Keratinocyte (primary cell): ENCODE data around the gene TTYH2. TPM values are rescaled to one million over a fixed set of nuclear protein-coding genes. Genes with fewer than 3 reads are reported as not detected.

Experiments used
- DNase-seq: peaks from one replicate; pipeline ENCODE4 v3.0.0-alpha.2; 2011; ENCODE audit warnings: low read depth, missing footprints, low spot score
- FAIRE-seq: peaks from 2 replicates; lab custom pipeline; 2011; peaks lifted over from hg19 to GRCh38; lab: Jason Lieb, UNC
- H2AFZ ChIP-seq: 2 replicates; pipeline ENCODE4 v1.6.0; 2012; ENCODE audit warnings: low read length, control low read depth, inconsistent platforms; ENCODE audit not compliant: control insufficient read depth
- H3K27ac ChIP-seq: 2 replicates; pipeline ENCODE4 v1.5.1; 2011; ENCODE audit warnings: low read length; ENCODE audit not compliant: control insufficient read depth, insufficient read depth
- H3K27me3 ChIP-seq: 3 replicates; pipeline ENCODE4 v1.6.0; 2011; ENCODE audit warnings: low read length; ENCODE audit not compliant: control insufficient read depth, insufficient read depth; ENCODE audit errors: extremely low read depth
- H3K36me3 ChIP-seq, 2 experiments: 2 replicates in 1 of 2; 3 replicates in 1 of 2; pipeline ENCODE4 v1.5.1; 2011; ENCODE audit warnings: low read length in 2 of 2, mild to moderate bottlenecking in 1 of 2; ENCODE audit not compliant: control insufficient read depth in 2 of 2, insufficient read depth in 2 of 2; ENCODE audit errors: extremely low read depth in 1 of 2
- H3K4me1 ChIP-seq: 3 replicates; pipeline ENCODE4 v1.5.1; 2011; ENCODE audit warnings: low read length; ENCODE audit not compliant: control insufficient read depth, insufficient read depth; ENCODE audit errors: extremely low read depth
- H3K4me2 ChIP-seq: 3 replicates; pipeline ENCODE4 v1.6.0; 2011; ENCODE audit warnings: low read depth, low read length; ENCODE audit not compliant: control insufficient read depth, insufficient read depth; ENCODE audit errors: extremely low read depth
- H3K4me3 ChIP-seq, 3 experiments: fragments of 200-600 bp in 1 of 3; sonication (generic) in 1 of 3; 2 replicates in 2 of 3; 3 replicates in 1 of 3; pipeline ENCODE4 v1.5.1; 2011 to 2016; ENCODE audit warnings: low read length in 3 of 3, mild to moderate bottlenecking in 3 of 3, control low read depth in 2 of 3, inconsistent platforms in 1 of 3, low read depth in 1 of 3, mixed read lengths in 1 of 3, mixed run types in 1 of 3, moderate library complexity in 1 of 3; ENCODE audit not compliant: control insufficient read depth in 2 of 3, insufficient read depth in 2 of 3; ENCODE audit errors: extremely low read depth in 1 of 3
- H3K79me2 ChIP-seq: 2 replicates; pipeline ENCODE4 v1.6.0; 2012; ENCODE audit warnings: low read length; ENCODE audit not compliant: control insufficient read depth, insufficient read depth
- H3K9ac ChIP-seq: 3 replicates; pipeline ENCODE4 v1.6.0; 2011; ENCODE audit warnings: low read length; ENCODE audit not compliant: control insufficient read depth, insufficient read depth; ENCODE audit errors: extremely low read depth
- H3K9me1 ChIP-seq: 3 replicates; pipeline ENCODE4 v1.6.0; 2011; ENCODE audit warnings: low read length; ENCODE audit not compliant: control insufficient read depth, insufficient read depth; ENCODE audit errors: extremely low read depth
- H3K9me3 ChIP-seq: 2 replicates; pipeline ENCODE4 v1.5.1; 2012; ENCODE audit warnings: low read depth, low read length; ENCODE audit not compliant: control insufficient read depth
- H4K20me1 ChIP-seq: 3 replicates; pipeline ENCODE4 v1.6.0; 2011; ENCODE audit warnings: low read length; ENCODE audit not compliant: control insufficient read depth, insufficient read depth; ENCODE audit errors: extremely low read depth
- EZH2 ChIP-seq: IDR thresholded peaks from one replicate; pipeline ENCODE4 v1.6.1; 2012; ENCODE audit warnings: inconsistent platforms, mild to moderate bottlenecking, low read length, moderate library complexity
- dilution Hi-C: fragments of 300-500 bp; cut with MboI; formaldehyde crosslinking; loops from one replicate; pipeline ENCODE4 v1.7.0; 2020; ENCODE audit warnings: low sequenced_read_pairs; ENCODE audit not compliant: extremely low pct_ligation_motif_present
- polyA plus RNA-seq, 5 experiments: library from polyadenylated mRNA; depleted of rRNA in 3 of 5; stranded (reverse) in 3 of 5; stranded (forward) in 1 of 5; unstranded in 1 of 5; fragments of >200 nt; gene quantifications; 1 replicate in 1 of 5; 2 replicates in 3 of 5; 3 replicates in 1 of 5; pipeline versions ENCODE4 v1.2.1 to v1.2.3, GENCODE V29; 2011 to 2012; ENCODE audit warnings: missing spikeins in 2 of 5, low read depth in 1 of 5, low replicate concordance in 1 of 5
- TF ChIP-seq, protein P1 (sequence below), 3 experiments: IDR thresholded peaks in 1 of 3; conservative IDR thresholded peaks in 1 of 3; optimal IDR thresholded peaks in 1 of 3; 2 replicates in 2 of 3; 3 replicates in 1 of 3; pipeline versions ENCODE3 to v1.5.1; 2011; ENCODE audit warnings: low read length in 3 of 3, mild to moderate bottlenecking in 3 of 3, moderate library complexity in 2 of 3, control low read depth in 1 of 3, inconsistent platforms in 1 of 3; ENCODE audit not compliant: insufficient read depth in 2 of 3; ENCODE audit errors: extremely low read depth in 1 of 3

Gene TTYH2
- polyA plus RNA-seq, 1 donor (not counting 4 experiments of a cell fraction or from before 2014, with no cell fraction given) = 3.7 TPM

DNA sequence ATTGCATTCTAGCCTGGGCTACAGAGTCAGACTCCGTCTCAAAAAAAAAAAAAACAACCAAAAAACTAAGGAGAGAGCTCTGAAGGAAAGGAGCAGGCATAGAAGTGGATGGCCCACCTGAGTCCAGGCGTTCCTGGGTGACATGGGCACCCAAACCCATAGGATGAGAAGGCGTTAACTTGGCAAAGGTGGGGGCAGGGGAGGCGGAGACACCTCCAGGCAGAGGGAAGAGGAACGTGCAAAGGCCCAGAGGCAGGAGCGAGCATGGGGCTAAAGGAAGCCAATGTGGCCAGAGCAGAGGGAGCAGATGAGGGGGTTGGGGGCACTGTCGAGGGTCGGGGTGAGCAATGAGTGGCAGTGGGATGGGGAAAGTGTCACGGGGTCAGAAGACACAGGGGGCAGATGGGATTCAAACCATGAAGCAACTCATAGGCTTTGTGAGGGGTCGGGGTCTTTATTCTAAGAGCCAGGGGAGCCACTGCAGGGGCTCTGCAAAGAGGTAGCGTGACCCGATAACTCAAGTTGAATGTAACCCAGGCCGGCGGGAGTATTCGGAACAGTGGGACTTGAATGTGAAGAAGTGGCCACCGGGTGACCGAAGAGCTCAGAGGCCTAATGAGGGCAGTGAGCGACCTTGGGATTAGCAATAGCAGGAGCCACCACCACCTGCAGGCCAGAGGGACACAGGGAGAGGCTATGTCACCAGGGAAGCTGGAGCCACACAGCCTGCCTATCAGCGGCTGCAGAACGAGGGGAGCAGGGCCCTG lies 11.8 kb downstream of the TTYH2 start:
- FAIRE-seq (no peak), DNase-seq (no peak)
- Histone ChIP-seq H3K27ac (no peak overlapping the region), H3K27me3 (peaks cover 5% of the 10 kb centered on the region), H3K4me2 (no peak overlapping the region), H4K20me1 (no peaks in the 10 kb centered on the region), H3K9me1 (no peaks in the 10 kb centered on the region), H3K36me3 (no peaks in the 10 kb centered on the region), H3K4me3 (no peak overlapping the region), H3K9ac (no peak overlapping the region), H2AFZ (no peak overlapping the region), H3K79me2 (no peaks in the 10 kb centered on the region), H3K9me3 (no peaks in the 10 kb centered on the region), H3K4me1 (no peaks in the 10 kb centered on the region)
- TF ChIP-seq EZH2 = no peak
- TF ChIP-seq, protein P1, sequence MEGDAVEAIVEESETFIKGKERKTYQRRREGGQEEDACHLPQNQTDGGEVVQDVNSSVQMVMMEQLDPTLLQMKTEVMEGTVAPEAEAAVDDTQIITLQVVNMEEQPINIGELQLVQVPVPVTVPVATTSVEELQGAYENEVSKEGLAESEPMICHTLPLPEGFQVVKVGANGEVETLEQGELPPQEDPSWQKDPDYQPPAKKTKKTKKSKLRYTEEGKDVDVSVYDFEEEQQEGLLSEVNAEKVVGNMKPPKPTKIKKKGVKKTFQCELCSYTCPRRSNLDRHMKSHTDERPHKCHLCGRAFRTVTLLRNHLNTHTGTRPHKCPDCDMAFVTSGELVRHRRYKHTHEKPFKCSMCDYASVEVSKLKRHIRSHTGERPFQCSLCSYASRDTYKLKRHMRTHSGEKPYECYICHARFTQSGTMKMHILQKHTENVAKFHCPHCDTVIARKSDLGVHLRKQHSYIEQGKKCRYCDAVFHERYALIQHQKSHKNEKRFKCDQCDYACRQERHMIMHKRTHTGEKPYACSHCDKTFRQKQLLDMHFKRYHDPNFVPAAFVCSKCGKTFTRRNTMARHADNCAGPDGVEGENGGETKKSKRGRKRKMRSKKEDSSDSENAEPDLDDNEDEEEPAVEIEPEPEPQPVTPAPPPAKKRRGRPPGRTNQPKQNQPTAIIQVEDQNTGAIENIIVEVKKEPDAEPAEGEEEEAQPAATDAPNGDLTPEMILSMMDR (optimal IDR thresholded peaks at IDR 0.05 in 1 of 3, IDR thresholded peaks at IDR 0.05 in 1 of 3, conservative IDR thresholded peaks at IDR 0.05 in 1 of 3; ENCODE audit: extremely low read depth in 1 of 3, insufficient read depth in 2 of 3, low read length in 3 of 3) = no peak
- dilution Hi-C loops = no loop called here

DNA sequence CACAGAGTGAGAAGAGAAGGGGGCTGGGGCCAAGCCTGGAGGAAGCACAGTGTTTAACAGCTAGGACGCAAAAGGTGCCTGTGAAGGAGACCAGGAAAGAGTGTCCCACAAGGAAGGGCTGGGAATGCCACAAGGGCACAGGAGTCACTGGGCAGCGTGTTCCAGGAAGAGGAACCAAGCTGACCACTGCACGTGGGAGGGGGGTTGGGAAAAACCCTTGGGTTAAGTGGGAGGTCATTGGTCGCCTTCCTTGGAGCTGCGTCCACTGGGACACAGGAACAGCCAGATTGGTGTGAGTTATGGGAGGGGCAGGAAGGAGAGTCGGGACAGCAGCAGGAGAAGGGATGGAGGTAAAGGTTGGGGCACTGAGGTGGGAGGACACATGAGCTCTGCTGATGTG lies 12.9 kb downstream of the TTYH2 start:
- Histone ChIP-seq H2AFZ (no peak overlapping the region), H3K9me1 (no peaks in the 10 kb centered on the region), H3K4me2 (no peak overlapping the region), H3K27ac (no peak overlapping the region), H3K9me3 (no peaks in the 10 kb centered on the region), H3K4me1 (no peaks in the 10 kb centered on the region), H3K36me3 (no peaks in the 10 kb centered on the region), H3K27me3 (peaks cover 5% of the 10 kb centered on the region), H3K79me2 (no peaks in the 10 kb centered on the region), H3K4me3 (no peak overlapping the region), H3K9ac (no peak overlapping the region), H4K20me1 (no peaks in the 10 kb centered on the region)
- no peak for TF ChIP-seq EZH2
- TF ChIP-seq, protein P1 (optimal IDR thresholded peaks at IDR 0.05 in 1 of 3, IDR thresholded peaks at IDR 0.05 in 1 of 3, conservative IDR thresholded peaks at IDR 0.05 in 1 of 3; ENCODE audit: extremely low read depth in 1 of 3, insufficient read depth in 2 of 3, low read length in 3 of 3) = no peak
- dilution Hi-C loops = no loop called here
- DNase-seq = no peak
- no peak for FAIRE-seq
